Measurements from ENCODE around the gene RALY.
"Not testable (repeated sequence)": the region's sequence is repeated elsewhere in the genome, so short reads cannot be mapped to it uniquely, and the experiment has no call there.

Gene RALY

DNA sequence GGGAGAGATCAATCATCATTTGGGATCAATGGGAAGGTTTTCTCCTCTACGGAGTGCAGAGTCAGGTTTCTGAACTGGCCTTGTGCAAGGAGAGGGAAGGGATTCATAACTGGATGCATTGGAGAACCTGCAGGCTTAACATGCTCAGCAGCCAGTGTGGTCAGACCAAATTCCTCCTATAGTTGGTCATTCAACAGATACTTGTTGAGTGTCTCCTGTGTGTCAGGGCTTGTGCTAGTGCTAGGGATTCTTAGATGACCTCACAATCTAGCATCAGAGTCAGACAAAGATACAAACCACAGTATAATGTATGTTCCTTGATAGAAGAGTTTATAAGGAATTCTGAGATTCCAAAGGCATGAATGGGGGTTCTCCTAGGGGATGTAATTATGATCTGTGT is 23.9 kb downstream of the RALY start:
- no peaks in the 10 kb centered on the region for H3K27me3 ChIP-seq (ENCODE audit: insufficient read depth, low read length)
- H3K27ac ChIP-seq (ENCODE audit: low read depth, low read length): no peak overlapping the region
- 89% methylated on average over 1 of the region's 1 CpG for WGBS
- peaks cover 44% of the 10 kb centered on the region for H3K4me1 ChIP-seq (ENCODE audit: insufficient read depth, low read length)
- no peaks in the 10 kb centered on the region for H3K9me3 ChIP-seq (ENCODE audit: insufficient read depth, low read depth, low read length)
- H3K9ac ChIP-seq (ENCODE audit: low read depth, low read length): no peak overlapping the region
- H3K36me3 ChIP-seq (ENCODE audit: insufficient read depth, low read length): no peaks in the 10 kb centered on the region
- no peak overlapping the region for H3K4me3 ChIP-seq (ENCODE audit: low read length)

DNA sequence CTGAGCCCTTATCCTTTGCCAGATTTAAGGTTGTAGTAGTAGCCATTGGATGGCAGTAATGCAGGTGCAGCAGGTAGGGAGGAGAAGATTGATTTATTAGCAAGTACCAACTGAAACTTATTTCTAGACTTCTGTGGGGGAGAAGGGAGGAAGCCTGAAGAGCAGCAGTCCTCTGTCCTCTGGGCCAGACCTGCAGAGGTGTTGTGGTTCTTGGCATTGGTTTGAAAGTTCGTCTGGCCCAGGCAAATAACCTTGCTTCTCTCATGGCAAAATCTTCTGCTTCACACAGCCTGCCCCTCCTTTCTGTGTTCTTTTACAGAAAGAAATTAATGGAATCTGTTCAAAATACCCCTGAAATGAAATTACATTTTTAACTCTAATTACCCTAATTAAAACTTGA is 24.5 kb downstream of the RALY start:
- 83% methylated on average over 1 of the region's 1 CpG for WGBS
- no peak overlapping the region for H3K9ac ChIP-seq (ENCODE audit: low read depth, low read length)
- no peaks in the 10 kb centered on the region for H3K27me3 ChIP-seq (ENCODE audit: insufficient read depth, low read length)
- H3K27ac ChIP-seq (ENCODE audit: low read depth, low read length): no peak overlapping the region
- H3K36me3 ChIP-seq (ENCODE audit: insufficient read depth, low read length): no peaks in the 10 kb centered on the region
- no peak overlapping the region for H3K4me3 ChIP-seq (ENCODE audit: low read length)
- no peaks in the 10 kb centered on the region for H3K9me3 ChIP-seq (ENCODE audit: insufficient read depth, low read depth, low read length)
- H3K4me1 ChIP-seq (ENCODE audit: insufficient read depth, low read length): peaks cover 38% of the 10 kb centered on the region

DNA sequence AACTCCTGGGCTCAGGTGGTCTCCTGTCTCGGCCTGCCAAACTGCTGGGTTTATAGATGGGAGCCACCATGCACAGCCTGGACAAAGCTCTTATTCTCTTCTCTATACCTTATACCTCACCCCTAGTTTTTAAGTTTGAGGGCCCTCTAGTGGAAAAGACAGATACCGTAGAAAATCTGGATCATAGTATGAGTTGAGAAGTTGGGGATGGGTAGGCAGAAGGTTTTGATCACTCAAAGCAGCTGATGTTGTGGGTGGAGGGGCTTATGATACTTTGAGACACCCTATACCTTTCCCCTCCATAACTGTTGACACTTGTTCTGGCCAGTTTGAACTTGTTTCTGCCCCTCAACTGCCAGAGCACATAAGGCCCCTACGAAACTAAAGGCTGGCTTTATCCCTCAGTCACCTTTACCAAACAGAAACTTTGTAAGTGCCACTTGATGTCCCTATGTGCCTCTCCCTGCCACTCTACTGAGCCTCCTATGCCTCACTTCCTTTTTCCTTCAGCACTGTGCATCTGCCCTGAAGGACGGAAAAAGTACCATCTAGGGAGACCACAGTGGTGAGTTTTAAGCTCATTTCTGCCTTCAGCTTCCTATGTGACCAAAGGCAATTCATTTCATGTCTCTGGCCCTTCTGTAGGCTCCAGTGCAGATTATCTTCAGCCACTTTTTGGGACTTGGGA is 28.6 kb downstream of the RALY start:
- Histone ChIP-seq H3K27ac (ENCODE audit: low read depth, low read length) (no peak overlapping the region), H3K9me3 (ENCODE audit: insufficient read depth, low read depth, low read length) (no peaks in the 10 kb centered on the region), H3K4me3 (ENCODE audit: low read length) (no peak overlapping the region), H3K36me3 (ENCODE audit: insufficient read depth, low read length) (no peaks in the 10 kb centered on the region), H3K4me1 (ENCODE audit: insufficient read depth, low read length) (peaks cover 25% of the 10 kb centered on the region), H3K9ac (ENCODE audit: low read depth, low read length) (no peak overlapping the region), H3K27me3 (ENCODE audit: insufficient read depth, low read length) (no peaks in the 10 kb centered on the region)
- 77% methylated on average over 4 of the region's 4 CpGs for WGBS

DNA sequence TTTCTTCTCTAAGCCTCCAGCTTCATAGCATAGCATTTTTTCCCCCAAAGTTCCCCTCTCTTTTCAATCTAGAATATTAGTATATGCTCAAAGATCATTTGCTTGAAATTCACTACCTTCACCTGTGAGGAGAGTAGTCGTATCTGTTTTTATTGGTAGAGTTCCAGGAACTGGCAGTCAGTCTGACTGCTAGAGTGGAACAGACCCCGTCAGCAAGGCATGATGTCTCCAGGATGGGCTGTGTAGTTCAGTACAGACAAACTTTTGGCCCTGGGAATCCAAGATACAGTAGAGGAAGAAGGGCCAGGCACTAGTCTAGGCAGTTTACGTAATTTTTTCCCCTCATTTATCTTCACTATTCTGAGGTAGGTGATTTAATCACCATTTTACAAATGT is 29.1 kb downstream of the RALY start:
- Histone ChIP-seq H3K9me3 (ENCODE audit: insufficient read depth, low read depth, low read length) (no peaks in the 10 kb centered on the region), H3K4me3 (ENCODE audit: low read length) (no peak overlapping the region), H3K27ac (ENCODE audit: low read depth, low read length) (no peak overlapping the region), H3K36me3 (ENCODE audit: insufficient read depth, low read length) (no peaks in the 10 kb centered on the region), H3K9ac (ENCODE audit: low read depth, low read length) (no peak overlapping the region), H3K4me1 (ENCODE audit: insufficient read depth, low read length) (peaks cover 23% of the 10 kb centered on the region), H3K27me3 (ENCODE audit: insufficient read depth, low read length) (no peaks in the 10 kb centered on the region)
- WGBS: 88% methylated on average over 2 of the region's 3 CpGs

DNA sequence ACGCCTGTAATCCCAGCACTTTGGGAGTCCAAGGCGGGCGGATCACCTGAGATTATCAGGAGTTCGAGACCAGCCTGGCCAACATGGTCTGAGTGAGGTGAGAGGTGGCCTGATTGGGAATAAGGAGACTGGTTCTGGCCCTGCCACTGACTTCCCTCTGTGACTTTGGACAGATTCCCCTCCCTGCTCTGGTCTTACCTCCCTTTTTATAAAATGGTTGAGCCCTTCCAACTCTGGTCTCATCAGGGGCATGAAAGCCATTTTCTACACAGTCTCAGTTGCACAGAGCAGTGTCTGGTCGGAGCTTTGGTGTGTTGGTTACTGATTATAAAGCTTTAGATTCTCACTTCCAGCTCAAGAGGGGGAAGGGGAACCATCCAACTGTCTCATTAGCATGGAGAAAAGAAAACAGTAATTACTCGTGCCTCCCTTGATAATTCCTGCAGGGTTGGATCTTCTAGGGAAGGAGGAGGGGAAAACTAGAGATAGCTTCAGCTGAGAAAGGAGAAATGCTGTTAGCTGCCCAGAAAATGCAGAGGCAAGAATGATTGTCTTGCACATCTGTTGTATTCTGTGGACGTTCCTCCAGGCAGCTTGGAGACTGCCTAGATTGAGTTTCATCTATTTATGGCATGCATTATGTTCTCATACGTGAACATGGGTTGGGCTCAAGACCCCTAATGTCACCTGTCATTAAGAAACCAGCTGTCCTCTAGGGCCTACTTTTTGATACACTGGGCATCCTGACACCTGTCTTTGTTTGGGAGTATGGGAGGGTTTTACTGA is 30.4 kb downstream of the RALY start:
- no peak overlapping the region for H3K27ac ChIP-seq (ENCODE audit: low read depth, low read length)
- no peak overlapping the region for H3K9ac ChIP-seq (ENCODE audit: low read depth, low read length)
- no peaks in the 10 kb centered on the region for H3K36me3 ChIP-seq (ENCODE audit: insufficient read depth, low read length)
- H3K4me1 ChIP-seq (ENCODE audit: insufficient read depth, low read length): peaks cover 27% of the 10 kb centered on the region
- no peaks in the 10 kb centered on the region for H3K27me3 ChIP-seq (ENCODE audit: insufficient read depth, low read length)
- 80% methylated on average over 8 of the region's 8 CpGs for WGBS
- no peak overlapping the region for H3K4me3 ChIP-seq (ENCODE audit: low read length)
- H3K9me3 ChIP-seq (ENCODE audit: insufficient read depth, low read depth, low read length): no peaks in the 10 kb centered on the region

DNA sequence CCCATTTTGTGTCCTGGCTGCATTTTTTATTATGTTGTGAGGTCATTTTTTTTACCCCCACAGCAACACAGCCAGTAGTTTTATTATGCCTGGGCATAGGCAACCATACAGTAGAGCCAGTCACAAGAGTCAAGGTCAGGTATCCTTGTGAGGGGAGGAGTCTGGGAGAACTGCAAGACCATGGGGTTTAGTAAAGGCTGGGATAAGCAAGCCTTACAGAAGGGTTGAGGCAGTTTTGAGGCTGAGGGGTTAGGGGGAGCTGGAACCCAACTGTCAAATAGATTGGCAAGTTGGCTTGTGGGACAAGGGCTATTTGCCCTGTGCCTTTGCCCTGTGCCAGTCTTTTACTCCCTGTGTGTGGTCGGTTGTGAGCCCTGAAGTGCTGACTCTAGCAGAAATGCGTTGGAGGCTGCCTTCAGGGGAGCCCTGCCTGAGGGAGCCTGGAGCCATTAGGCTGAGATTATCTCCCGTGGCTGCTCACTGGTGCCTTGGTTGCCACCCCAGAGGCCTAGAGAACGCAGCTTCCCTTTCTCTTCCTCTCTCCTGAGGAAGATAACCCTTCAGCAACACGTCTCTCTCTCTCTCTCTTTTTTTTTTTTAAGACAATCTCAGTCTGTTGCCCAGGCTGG is 31.1 kb downstream of the RALY start:
- H3K27ac ChIP-seq (ENCODE audit: low read depth, low read length): no peak overlapping the region
- H3K27me3 ChIP-seq (ENCODE audit: insufficient read depth, low read length): no peaks in the 10 kb centered on the region
- H3K4me3 ChIP-seq (ENCODE audit: low read length): no peak overlapping the region
- no peaks in the 10 kb centered on the region for H3K9me3 ChIP-seq (ENCODE audit: insufficient read depth, low read depth, low read length)
- peaks cover 27% of the 10 kb centered on the region for H3K4me1 ChIP-seq (ENCODE audit: insufficient read depth, low read length)
- WGBS: 41% methylated on average over 5 of the region's 5 CpGs
- H3K9ac ChIP-seq (ENCODE audit: low read depth, low read length): no peak overlapping the region
- no peaks in the 10 kb centered on the region for H3K36me3 ChIP-seq (ENCODE audit: insufficient read depth, low read length)

DNA sequence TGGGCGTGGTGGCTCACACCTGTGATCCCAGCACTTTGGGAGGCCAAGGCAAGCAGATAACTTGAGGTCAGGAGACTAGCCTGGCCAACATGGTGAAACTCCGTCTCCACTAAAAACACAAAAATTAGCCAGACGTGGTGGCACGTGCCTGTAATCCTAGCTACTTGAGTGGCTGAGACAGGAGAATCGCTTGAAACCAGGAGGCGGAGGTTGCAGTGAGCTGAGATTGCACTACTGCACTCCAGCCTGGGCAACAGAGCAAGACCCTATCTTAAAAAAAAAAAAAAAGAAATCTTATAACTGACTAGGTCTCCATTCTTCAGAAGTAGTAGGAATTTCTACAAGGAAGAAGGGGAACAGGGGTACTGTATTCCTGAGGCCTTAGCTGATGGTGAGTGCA is 34.3 kb downstream of the RALY start:
- H3K27me3 ChIP-seq (ENCODE audit: insufficient read depth, low read length); H3K9me3 ChIP-seq (ENCODE audit: insufficient read depth, low read depth, low read length); H3K27ac ChIP-seq (ENCODE audit: low read depth, low read length); H3K9ac ChIP-seq (ENCODE audit: low read depth, low read length); H3K4me3 ChIP-seq (ENCODE audit: low read length); H3K36me3 ChIP-seq (ENCODE audit: insufficient read depth, low read length): not testable (repeated sequence)
- peaks cover 31% of the 10 kb centered on the region for H3K4me1 ChIP-seq (ENCODE audit: insufficient read depth, low read length)
- 92% methylated on average over 6 of the region's 6 CpGs for WGBS

DNA sequence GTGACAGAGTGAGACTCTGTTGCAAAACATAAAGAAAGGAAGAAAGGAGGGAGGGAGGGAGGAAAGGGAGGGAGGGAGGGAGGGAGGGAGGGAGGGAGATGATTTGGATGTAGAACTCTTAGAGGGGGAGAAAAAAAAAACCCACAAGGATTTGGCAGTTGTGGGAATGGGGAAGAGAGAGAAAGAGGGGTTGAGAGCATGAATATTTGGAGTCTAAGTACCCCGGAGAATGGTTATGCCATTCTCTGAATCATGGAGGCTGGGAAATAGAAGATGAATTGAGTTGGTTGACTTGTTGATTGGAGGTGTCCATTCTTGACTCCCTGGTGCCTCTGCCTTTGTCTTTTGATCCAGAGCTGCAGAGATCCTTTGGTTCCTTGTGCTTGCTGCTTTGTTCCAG is 35.7 kb downstream of the RALY start:
- Histone ChIP-seq H3K4me3 (ENCODE audit: low read length) (no peak overlapping the region), H3K27me3 (ENCODE audit: insufficient read depth, low read length) (no peaks in the 10 kb centered on the region), H3K27ac (ENCODE audit: low read depth, low read length) (no peak overlapping the region), H3K9me3 (ENCODE audit: insufficient read depth, low read depth, low read length) (no peaks in the 10 kb centered on the region), H3K4me1 (ENCODE audit: insufficient read depth, low read length) (peaks cover 30% of the 10 kb centered on the region), H3K36me3 (ENCODE audit: insufficient read depth, low read length) (peaks cover 8% of the 10 kb centered on the region), H3K9ac (ENCODE audit: low read depth, low read length) (no peak overlapping the region)
- WGBS: 90% methylated on average over 1 of the region's 1 CpG

DNA sequence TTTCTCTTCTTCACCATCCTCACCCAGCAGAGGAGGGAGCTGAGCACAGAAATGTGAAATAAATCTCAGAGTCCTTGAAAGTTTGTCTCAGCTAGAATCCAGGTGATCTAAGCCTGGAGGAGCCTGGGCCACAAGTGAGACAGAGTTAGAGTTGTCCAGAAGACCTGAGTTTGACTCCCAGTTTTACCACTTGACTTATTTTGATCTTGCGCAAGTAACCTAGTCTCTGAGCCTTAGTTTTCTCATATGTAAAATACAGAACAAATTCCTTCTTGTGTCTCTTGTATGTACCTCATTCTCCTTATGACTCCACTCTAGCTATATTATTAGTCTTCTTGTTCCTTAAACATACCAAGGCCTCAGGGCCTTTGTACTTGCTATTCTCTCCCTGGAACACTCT is 36.7 kb downstream of the RALY start:
- Histone ChIP-seq H3K27me3 (ENCODE audit: insufficient read depth, low read length) (no peaks in the 10 kb centered on the region), H3K9me3 (ENCODE audit: insufficient read depth, low read depth, low read length) (no peaks in the 10 kb centered on the region), H3K4me1 (ENCODE audit: insufficient read depth, low read length) (peaks cover 19% of the 10 kb centered on the region), H3K9ac (ENCODE audit: low read depth, low read length) (no peak overlapping the region), H3K4me3 (ENCODE audit: low read length) (no peak overlapping the region), H3K27ac (ENCODE audit: low read depth, low read length) (no peak overlapping the region), H3K36me3 (ENCODE audit: insufficient read depth, low read length) (peaks cover 10% of the 10 kb centered on the region)
- 97% methylated on average over 1 of the region's 1 CpG for WGBS

DNA sequence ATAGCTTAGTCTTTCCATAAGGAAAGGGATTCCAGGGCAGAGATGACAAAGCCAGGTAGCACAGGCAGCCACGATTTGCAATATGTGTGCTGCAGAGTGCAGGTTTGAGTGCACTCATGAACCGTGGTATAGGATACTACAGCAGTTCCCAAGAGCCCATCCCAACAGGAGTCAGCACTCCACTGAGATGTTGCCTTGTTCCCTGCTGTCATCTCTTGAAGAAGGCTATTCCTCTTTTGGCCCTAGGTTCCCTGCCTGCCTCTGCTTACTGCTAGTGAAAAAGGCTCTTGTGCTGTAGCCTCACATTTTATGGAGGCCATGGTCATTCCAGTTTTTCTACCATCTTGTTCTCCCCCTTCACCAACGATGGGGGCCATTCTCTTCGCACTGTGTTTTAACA is 40.2 kb downstream of the RALY start:
- Histone ChIP-seq H3K9me3 (ENCODE audit: insufficient read depth, low read depth, low read length) (no peaks in the 10 kb centered on the region), H3K27me3 (ENCODE audit: insufficient read depth, low read length) (no peaks in the 10 kb centered on the region), H3K4me3 (ENCODE audit: low read length) (no peak overlapping the region), H3K4me1 (ENCODE audit: insufficient read depth, low read length) (peaks cover 17% of the 10 kb centered on the region), H3K27ac (ENCODE audit: low read depth, low read length) (no peak overlapping the region), H3K36me3 (ENCODE audit: insufficient read depth, low read length) (peaks cover 10% of the 10 kb centered on the region), H3K9ac (ENCODE audit: low read depth, low read length) (no peak overlapping the region)
- WGBS: 89% methylated on average over 4 of the region's 4 CpGs

DNA sequence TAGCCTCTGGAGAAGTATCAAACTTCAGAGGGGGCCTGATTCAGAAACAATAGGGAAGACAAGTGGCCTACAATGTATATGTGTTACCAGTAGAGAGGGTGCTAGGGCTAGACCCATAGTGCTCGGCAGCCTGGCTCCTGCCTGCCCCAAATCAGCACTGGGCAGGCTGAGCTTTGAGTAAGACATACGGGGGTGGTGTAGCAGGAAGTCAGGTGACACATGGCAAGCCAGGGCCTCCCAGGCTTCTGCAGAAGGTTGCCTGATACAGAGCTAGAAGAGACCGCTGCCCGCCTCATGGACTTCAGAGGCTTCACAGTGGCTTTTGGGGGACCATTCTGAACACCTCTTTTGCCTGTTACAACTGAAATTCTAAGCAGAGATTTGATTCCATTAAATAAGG is 43.4 kb downstream of the RALY start:
- H3K36me3 ChIP-seq (ENCODE audit: insufficient read depth, low read length): peaks cover 10% of the 10 kb centered on the region
- H3K4me1 ChIP-seq (ENCODE audit: insufficient read depth, low read length): peaks cover 16% of the 10 kb centered on the region; the same call in 1 of the 2 replicates
- no peak overlapping the region for H3K9ac ChIP-seq (ENCODE audit: low read depth, low read length)
- no peak overlapping the region for H3K27ac ChIP-seq (ENCODE audit: low read depth, low read length)
- H3K27me3 ChIP-seq (ENCODE audit: insufficient read depth, low read length): no peaks in the 10 kb centered on the region
- 88% methylated on average over 4 of the region's 4 CpGs for WGBS
- H3K4me3 ChIP-seq (ENCODE audit: low read length): no peak overlapping the region
- H3K9me3 ChIP-seq (ENCODE audit: insufficient read depth, low read depth, low read length): no peaks in the 10 kb centered on the region

Measured in HUES64 (cell line).